Measurements from ENCODE around the gene PLCXD1.

GRCh38 chrX:270848-271367 lies 10.3 kb upstream of the PLCXD1 start:
- no peak for TF ChIP-seq CTCF (IDR thresholded peaks at IDR 0.05)
- no peak for TF ChIP-seq POLR2A (IDR thresholded peaks at IDR 0.05)

Data from prostate gland (tissue), 2 donors.